SKM-1 (cell line): ENCODE data around the gene MAF.

Experiments
- DNase-seq: peaks from one replicate; lab custom pipeline; 2025; ENCODE audit not compliant: unreplicated experiment; lab: John Stamatoyannopoulos, UW

Gene MAF

GRCh38 chr16:79547085-79547484 lies 53.5 kb downstream of the MAF start:
- no peak for DNase-seq
